Measurements from ENCODE around the gene SAP130.

GRCh38 chr2:128058114-128058513, 30.3 kb upstream of the SAP130 start:
- TF ChIP-seq TARDBP (IDR thresholded peaks at IDR 0.05) (no peak), SUZ12 (IDR thresholded peaks at IDR 0.05) (no peak)
